Astrocyte of the cerebellum (primary cell): ENCODE measurements around the gene NMBR.
A peak's percentile ranks its signal among the peaks of the same experiment; 100 is the strongest.
"Not testable (repeated sequence)": the region's sequence is repeated elsewhere in the genome, so short reads cannot be mapped to it uniquely, and the experiment has no call there.

ENCODE experiments used
- DNase-seq: peaks from one replicate; pipeline ENCODE4 v3.0.0-alpha.2; 2011; ENCODE audit warnings: low read depth
- H3K4me3 ChIP-seq: 2 replicates; pipeline ENCODE4 v1.5.1; 2011; ENCODE audit warnings: mild to moderate bottlenecking, low read depth, low read length, moderate library complexity
- in situ Hi-C: cut with HindIII; loops from 2 replicates; pipeline ENCODE4 v1.10.0; 2017; ENCODE audit warnings: low sequenced_read_pairs
- TF ChIP-seq, protein P1 (sequence below): IDR thresholded peaks from 2 replicates; pipeline ENCODE4 v1.5.1; 2012; ENCODE audit warnings: low read length, low read depth, moderate library complexity, mild to moderate bottlenecking; ENCODE audit errors: missing control alignments

NMBR gene

DNA sequence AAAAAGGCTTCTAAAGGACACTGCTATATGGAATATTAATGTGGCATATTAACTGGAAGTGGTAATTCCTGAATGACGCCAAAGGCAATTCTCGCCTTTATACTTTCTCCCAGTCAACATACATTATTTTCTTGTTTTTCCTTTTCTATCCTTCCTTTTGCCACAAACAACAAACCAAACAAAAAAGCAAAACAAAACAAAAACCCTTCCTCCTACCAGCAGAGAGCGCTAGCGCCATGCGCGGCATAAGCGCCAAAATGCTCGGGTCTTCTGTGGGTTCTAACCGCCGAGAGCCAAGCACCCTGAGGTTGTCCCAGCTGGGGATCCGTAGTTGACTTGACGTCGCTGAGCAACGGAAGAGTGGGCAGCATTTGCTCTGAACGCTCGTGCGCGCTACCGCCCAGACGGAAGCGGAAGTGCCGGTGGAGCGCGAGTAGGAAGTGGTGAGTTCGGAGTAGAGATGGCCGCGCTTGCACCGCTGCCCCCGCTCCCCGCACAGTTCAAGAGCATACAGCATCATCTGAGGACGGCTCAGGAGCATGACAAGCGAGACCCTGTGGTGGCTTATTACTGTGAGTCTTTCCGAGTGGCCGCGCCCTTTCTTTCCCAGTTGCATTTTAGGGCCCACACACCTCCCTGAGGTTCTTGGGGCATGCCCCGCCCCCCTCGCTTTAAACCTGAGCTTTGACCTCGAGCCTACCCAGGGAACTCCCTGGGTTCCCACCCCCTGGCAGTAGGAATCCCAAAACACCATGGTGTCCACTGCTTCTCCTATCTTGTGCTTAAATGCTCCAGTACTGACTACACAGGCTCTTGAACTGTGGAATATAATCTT lies at the start of gene NMBR, which contains the start of gene VTA1:
Gene NMBR, minus strand, starts transcription at position 295 of the 835 bp plus-strand sequence. CDS start 58,464 bp downstream, outside the sequence.
Gene VTA1, plus strand, starts transcription at position 436 of the 835 bp plus-strand sequence. Its CDS starts 25 bp downstream, at position 461.
- peak; percentile 99 for DNase-seq
- peak within 1 kb of the TSS; percentile 99 for H3K4me3 ChIP-seq
- TF ChIP-seq, protein P1, sequence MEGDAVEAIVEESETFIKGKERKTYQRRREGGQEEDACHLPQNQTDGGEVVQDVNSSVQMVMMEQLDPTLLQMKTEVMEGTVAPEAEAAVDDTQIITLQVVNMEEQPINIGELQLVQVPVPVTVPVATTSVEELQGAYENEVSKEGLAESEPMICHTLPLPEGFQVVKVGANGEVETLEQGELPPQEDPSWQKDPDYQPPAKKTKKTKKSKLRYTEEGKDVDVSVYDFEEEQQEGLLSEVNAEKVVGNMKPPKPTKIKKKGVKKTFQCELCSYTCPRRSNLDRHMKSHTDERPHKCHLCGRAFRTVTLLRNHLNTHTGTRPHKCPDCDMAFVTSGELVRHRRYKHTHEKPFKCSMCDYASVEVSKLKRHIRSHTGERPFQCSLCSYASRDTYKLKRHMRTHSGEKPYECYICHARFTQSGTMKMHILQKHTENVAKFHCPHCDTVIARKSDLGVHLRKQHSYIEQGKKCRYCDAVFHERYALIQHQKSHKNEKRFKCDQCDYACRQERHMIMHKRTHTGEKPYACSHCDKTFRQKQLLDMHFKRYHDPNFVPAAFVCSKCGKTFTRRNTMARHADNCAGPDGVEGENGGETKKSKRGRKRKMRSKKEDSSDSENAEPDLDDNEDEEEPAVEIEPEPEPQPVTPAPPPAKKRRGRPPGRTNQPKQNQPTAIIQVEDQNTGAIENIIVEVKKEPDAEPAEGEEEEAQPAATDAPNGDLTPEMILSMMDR = peak; percentile 91
- in situ Hi-C loops = loop anchor here (5.0 kb wide), 1 partner anchor 225 kb away; no protein-coding TSS in a partner anchor

DNA sequence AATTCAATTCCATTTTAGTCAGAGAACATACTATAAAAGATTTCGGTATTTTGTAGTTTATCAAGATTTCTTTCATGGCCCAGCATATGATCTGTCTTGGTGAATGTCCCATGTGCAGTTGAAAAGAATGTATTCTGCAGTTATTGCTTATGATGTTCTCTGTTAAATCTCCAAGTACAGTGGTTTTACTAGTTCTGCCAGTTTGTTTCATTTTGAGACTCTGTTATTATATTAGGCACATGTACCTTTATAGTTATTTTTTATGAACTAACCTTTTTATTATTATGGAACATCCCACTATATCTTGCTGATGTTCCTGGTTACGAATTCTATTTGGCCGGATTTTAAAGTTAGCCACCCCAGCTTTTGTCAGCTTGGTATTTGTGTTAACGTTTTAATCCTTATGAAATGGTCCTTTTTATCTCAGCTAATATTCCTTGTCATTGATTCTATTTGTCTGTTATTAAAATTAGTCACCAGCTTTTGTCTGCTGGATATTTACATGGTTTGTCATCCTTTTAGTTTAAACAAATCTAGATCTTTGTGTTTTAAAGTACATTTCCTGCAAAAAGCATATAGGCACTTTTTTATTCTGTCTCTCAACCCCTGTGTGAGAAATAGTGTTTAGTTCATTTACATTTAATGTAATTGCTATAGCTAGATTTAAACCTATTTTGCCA lies 49.1 kb upstream of the NMBR start:
- no peak for DNase-seq
- in situ Hi-C loops = no loop called here
- TF ChIP-seq, protein P1 = no peak
- no peak overlapping the region for H3K4me3 ChIP-seq

DNA sequence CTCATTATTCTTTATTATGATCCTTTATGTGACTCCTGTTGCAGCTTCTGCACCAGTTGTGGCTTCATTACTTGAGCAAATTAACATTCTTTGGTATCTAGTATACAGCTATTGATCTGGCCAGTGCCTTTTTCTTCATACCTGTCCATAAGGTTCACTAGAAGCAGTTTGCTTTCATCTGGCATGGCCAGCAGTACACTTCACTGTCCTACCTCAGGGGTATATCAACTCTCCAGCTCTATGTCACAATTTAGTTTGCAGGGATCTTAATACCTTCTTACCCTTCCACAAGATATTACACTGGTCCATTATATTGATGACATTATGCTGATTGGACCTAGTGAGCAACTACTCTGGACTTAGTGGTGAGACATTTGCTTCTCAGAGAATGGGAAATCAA lies 46.7 kb upstream of the NMBR start:
- in situ Hi-C loops = no loop called here
- TF ChIP-seq, protein P1 = no peak
- no peak overlapping the region for H3K4me3 ChIP-seq
- DNase-seq = no peak

DNA sequence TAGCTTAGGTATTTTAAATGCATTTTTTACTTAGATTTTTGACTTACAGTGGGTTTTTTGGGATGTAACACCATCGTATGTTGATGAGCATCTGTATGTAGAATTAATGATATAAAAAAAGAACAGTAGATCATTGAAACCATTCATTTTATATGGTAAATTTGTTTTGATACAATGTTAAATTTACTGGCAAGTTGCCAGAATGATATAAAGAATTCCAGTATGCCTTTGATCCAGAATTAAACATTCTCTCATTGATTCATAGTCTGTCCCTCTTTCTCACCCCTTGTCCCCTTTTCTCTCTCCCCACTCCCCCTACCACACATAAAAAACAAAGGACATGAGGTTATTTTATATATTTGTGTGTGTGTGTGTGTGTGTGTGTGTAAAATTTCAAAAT lies 45.4 kb upstream of the NMBR start:
- TF ChIP-seq, protein P1 = no peak
- no peak for DNase-seq
- in situ Hi-C loops = no loop called here
- no peak overlapping the region for H3K4me3 ChIP-seq

DNA sequence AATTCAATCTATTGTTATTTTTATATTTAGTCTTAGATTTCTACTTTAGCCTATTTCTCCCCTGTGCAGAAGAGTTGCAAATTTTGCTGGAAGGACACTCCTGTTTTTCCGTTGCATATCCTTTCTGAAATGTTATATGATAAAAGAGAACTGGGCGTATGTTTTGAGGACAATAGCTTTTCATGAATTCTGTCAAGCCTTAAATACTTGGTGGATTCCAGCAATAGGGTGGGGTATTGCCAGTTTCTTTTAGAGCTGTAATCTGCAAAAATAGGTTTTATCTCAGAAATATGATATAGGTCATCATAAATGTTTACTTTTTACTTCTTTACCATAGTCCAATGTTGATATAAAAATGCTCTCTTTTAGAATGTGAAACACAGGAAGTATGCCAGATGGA lies 42.1 kb upstream of the NMBR start:
- H3K4me3 ChIP-seq = no peak overlapping the region
- in situ Hi-C loops = no loop called here
- no peak for DNase-seq
- TF ChIP-seq, protein P1 = no peak

DNA sequence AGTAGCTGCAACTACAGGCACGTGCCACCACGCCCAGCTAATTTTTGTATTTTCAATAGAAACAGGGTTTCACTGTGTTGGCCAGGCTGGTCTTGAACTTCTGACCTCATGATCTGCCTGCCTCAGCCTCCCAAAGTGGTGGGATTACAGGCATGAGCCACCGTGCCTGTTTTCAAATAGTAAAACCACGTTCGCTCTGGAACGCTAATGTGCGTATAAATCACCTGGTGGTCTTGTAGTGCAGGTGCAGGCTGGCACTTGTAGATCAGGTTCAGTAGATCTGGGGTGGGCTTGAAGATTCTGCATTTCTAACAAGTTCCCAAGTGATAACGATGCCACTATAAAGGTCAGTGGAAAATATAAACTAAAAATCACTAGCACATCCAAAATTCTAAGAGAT lies 41.4 kb upstream of the NMBR start:
- in situ Hi-C loops, H3K4me3 ChIP-seq, DNase-seq: not testable (repeated sequence)
- TF ChIP-seq, protein P1 = peak; percentile 32
